AG09319 (cell line): ENCODE measurements around the gene AGPAT3.
"Not testable (repeated sequence)": the region's sequence is repeated elsewhere in the genome, so short reads cannot be mapped to it uniquely, and the experiment has no call there.

Experiments used
- DNase-seq: peaks from one replicate; pipeline ENCODE4 v3.0.0-alpha.2; 2010; ENCODE audit warnings: low read depth; ENCODE audit errors: extremely low read depth
- CTCF ChIP-seq: IDR thresholded peaks from 2 replicates; pipeline ENCODE4 v1.5.1; 2011; ENCODE audit warnings: low read depth, mild to moderate bottlenecking, inconsistent platforms, low read length, moderate library complexity

The AGPAT3 gene

GRCh38 chr21:43889069-43889468 is 24.0 kb downstream of the AGPAT3 start:
- no peak for DNase-seq
- TF ChIP-seq CTCF: no peak

DNA sequence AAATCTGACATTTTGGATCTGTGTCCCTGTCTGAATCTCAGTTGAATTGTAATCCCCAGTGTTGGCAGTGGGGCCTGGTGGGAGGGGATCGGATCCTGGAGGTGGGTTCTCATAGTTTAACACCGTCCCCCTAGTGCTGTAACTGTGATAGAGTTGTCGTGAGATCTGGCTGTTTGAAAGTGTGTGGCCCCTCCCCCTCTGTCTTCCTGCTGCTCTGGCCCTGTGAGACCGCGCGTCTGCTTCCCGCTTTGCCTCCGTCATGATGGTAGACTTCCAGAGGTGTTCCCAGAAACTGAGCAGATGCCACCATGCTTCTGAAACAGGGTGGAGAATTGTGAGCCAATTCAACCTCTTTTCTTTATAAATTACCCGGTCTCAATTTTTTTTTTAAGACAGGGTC is 25.0 kb downstream of the AGPAT3 start:
- no peak for DNase-seq
- no peak for TF ChIP-seq CTCF

DNA sequence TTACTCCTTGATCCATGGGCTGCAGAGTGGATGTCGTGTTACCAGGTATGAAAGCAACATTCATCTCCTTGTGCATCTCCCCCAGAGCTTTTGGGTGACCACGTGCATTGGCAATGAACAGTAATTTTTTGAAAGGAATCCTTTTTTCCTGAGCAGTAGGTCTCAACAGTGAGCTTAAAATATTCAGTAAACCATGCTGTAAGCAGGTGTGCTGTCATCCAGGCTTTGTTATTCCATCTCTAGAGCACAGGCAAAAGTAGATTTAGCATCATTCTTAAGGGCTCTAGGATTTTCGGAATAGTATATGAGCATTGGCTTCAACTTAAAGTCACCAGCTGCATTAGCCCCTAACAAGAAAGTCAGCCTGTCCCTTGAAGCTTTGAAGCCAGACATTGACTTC is 27.3 kb downstream of the AGPAT3 start:
- no peak for TF ChIP-seq CTCF
- no peak for DNase-seq

DNA sequence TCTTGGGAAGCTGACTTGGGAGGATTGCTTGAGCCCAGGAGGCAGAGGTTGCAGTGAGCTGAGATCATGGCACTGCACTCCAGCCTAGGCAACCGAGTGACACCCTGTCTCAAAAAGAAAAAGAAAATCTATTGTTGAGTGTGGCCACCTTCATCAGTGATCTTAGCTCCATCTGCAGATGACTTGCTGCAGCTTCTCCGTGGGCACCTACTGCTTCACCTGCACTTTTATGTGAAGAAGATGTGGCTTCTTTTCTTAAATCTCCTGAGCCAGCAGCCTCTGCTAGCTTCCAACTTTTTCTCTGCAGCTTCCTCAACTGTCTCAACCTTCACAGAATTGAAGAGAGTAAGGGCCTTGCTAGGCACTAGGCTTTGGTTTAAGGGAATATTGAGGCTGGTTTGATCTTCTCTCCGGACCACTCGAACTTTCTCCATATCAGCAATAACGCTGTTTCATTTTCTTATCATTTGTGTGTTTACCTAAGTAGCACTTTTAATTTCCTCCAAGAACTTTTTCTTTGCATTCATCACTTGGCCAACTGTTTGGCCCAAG is 28.0 kb downstream of the AGPAT3 start:
- no peak for TF ChIP-seq CTCF
- DNase-seq: no peak

DNA sequence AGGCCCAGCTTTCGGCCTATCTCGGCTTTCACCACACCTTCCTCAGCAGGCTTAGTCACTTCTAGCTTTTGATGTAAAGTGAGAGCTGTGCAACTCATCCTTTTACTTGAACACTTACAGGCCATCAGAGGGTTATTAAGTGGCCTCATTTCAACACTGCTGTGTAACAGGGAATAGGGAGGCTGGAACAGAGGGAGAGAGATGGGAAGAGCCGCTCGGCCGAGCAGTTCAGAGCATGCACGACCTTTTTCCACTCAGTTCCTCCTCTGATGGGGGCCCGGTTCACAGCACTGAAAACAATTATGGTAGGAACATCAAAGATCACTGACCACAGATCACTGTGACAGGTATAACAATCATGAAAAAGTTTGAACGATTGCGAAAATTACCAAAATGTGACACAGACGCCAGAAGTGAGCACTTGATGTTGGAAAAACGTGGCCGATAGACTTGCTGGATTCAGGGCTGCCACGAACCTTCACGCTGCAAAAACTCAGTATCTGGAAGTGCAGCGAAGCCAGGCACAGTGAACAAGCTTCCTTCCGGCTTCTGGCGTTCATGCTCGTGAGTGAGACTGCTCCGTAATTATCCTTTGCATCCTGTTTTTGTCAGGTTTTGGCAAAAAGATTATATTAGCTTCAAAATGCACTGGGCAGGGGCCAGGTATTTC is 28.6 kb downstream of the AGPAT3 start:
- TF ChIP-seq CTCF: no peak
- DNase-seq: no peak

GRCh38 chr21:43894206-43894577 is 29.2 kb downstream of the AGPAT3 start:
- TF ChIP-seq CTCF: no peak
- no peak for DNase-seq

DNA sequence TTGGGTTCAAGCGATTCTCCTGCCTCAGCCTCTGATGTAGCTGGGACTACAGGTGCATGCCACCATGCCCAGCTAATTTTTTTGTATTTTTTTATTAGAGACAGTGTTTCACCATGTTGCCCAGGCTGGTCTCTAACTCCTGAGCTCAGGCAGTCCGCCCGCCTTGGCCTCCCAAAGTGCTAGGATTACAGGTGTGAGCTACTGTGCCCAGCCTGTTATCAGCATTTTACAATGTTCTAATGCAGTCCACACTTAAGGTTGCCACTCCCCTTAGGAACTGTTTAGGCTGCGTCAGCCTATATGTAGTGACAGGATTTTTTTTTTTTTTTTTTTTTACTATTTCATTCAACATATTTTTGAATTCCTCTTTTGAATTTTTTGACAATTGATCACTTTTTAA is 30.2 kb downstream of the AGPAT3 start:
- no peak for TF ChIP-seq CTCF
- no peak for DNase-seq

DNA sequence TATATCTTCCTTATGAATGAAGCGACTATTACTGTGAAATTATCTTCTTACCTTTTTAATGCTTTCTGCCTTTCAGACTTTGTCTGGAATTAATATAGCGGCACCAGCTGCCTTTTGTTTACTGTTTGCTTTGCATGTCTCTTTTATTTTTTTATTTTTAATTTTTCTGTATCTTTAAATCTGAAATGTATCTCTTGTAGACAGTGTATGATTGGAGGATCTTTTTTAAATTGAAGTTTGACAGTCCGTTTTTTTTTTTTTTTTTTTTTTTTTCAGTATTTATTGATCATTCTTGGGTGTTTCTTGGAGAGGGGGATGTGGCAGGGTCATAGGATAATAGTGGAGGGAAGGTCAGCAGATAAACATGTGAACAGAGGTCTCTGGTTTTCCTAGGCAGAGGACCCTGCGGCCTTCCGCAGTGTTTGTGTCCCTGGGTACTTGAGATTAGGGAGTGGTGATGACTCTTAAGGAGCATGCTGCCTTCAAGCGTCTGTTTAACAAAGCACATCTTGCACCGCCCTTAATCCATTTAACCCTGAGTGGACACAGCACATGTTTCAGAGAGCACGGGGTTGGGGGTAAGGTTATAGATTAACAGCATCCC is 31.8 kb downstream of the AGPAT3 start:
- not testable (repeated sequence) for DNase-seq
